Brain microvascular endothelial cell (primary cell): ENCODE data around the gene SLC19A1.

Source experiments
- DNase-seq: peaks from one replicate; pipeline ENCODE4 v3.0.0-alpha.2; 2020
- H3K27ac ChIP-seq: fragments of 250-450 bp; sonication (Bioruptor Pico); 2 replicates; pipeline ENCODE4 v1.5.1; 2020; ENCODE audit warnings: mild to moderate bottlenecking, moderate library complexity
- H3K27me3 ChIP-seq: fragments of 250-450 bp; sonication (Bioruptor Pico); replicated peaks from 2 replicates; pipeline ENCODE4 v1.5.1; 2020; ENCODE audit warnings: mild to moderate bottlenecking
- H3K36me3 ChIP-seq: fragments of 250-450 bp; sonication (Bioruptor Pico); replicated peaks from 2 replicates; pipeline ENCODE4 v1.5.1; 2020; ENCODE audit warnings: mild to moderate bottlenecking
- H3K4me3 ChIP-seq: 2 replicates; pipeline ENCODE4 v1.5.1; 2011; ENCODE audit warnings: low read depth, mild to moderate bottlenecking, control low read depth, low read length, moderate library complexity
- CTCF ChIP-seq: IDR thresholded peaks from 2 replicates; pipeline ENCODE4 v1.5.1; 2011; ENCODE audit warnings: low read depth, mild to moderate bottlenecking, moderate library complexity, low read length, control low read depth, inconsistent platforms; ENCODE audit errors: missing control alignments
- in situ Hi-C: cut with HindIII; loops from 2 replicates; pipeline ENCODE4 v1.10.0; 2017; ENCODE audit warnings: low sequenced_read_pairs, low pct_ligation_motif_present

Gene SLC19A1

GRCh38 chr21:45582128-45582527 lies 39.9 kb upstream of the SLC19A1 start:
- in situ Hi-C loops, result no loop called here
- no peak for TF ChIP-seq CTCF

GRCh38 chr21:45581322-45581712 lies 39.1 kb upstream of the SLC19A1 start:
- Histone ChIP-seq H3K36me3 (no peaks in the 10 kb centered on the region), H3K4me3 (no peak overlapping the region), H3K27me3 (no peaks in the 10 kb centered on the region), H3K27ac (no peak overlapping the region)
- TF ChIP-seq CTCF, result no peak
- DNase-seq, result no peak
- in situ Hi-C loops, result no loop called here

More at GRCh38 chr21:45582128-45582527, 39.9 kb upstream of the SLC19A1 start:
- DNase-seq, result no peak
- Histone ChIP-seq H3K36me3 (no peaks in the 10 kb centered on the region), H3K27me3 (no peaks in the 10 kb centered on the region), H3K27ac (no peak overlapping the region), H3K4me3 (no peak overlapping the region)

- Histone ChIP-seq H3K4me3 (no peak overlapping the region), H3K27me3 (no peaks in the 10 kb centered on the region), H3K27ac (no peak overlapping the region), H3K36me3 (no peaks in the 10 kb centered on the region)
- TF ChIP-seq CTCF, result no peak
- in situ Hi-C loops, result no loop called here
- DNase-seq, result no peak
Measured at GRCh38 chr21:45580576-45581321, 38.5 kb upstream of the SLC19A1 start.

- no peaks in the 10 kb centered on the region for H3K36me3 ChIP-seq
- no peak for DNase-seq
- no peak for TF ChIP-seq CTCF
- in situ Hi-C loops, result no loop called here
- H3K4me3 ChIP-seq, result no peak overlapping the region
- no peaks in the 10 kb centered on the region for H3K27me3 ChIP-seq
- H3K27ac ChIP-seq, result no peak overlapping the region
Measured at GRCh38 chr21:45580181-45580575, 37.9 kb upstream of the SLC19A1 start.

- no peak overlapping the region for H3K27ac ChIP-seq
- TF ChIP-seq CTCF, result no peak
- H3K27me3 ChIP-seq, result no peaks in the 10 kb centered on the region
- H3K4me3 ChIP-seq, result no peak overlapping the region
- H3K36me3 ChIP-seq, result no peaks in the 10 kb centered on the region
- in situ Hi-C loops, result no loop called here
- no peak for DNase-seq
Measured at GRCh38 chr21:45579383-45580180, 37.3 kb upstream of the SLC19A1 start.
